ENCODE data around the gene CALML3.
"Not testable (repeated sequence)": the region's sequence is repeated elsewhere in the genome, so short reads cannot be mapped to it uniquely, and the experiment has no call there.

The CALML3 gene

DNA sequence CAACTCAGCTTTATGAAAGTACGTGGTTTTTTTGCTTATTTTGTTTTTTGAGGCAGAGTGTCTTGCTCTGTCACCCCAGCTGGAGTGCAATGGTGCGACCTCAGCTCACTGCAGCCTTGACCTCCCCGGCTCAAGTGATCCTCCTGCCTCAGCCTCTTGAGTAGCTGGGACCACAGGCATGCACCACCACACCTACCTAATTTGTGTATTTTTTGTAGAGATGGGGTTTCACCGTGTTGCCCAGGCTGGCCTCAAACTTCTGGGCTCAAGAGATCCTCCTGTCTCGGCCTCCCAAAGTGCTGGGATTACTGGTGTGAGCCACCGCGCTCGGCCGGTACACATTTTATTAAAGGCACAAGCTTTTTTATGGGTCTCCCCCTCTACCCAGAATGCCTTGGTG lies 34.3 kb downstream of the CALML3 start:
- DNase-seq: not testable (repeated sequence)

DNA sequence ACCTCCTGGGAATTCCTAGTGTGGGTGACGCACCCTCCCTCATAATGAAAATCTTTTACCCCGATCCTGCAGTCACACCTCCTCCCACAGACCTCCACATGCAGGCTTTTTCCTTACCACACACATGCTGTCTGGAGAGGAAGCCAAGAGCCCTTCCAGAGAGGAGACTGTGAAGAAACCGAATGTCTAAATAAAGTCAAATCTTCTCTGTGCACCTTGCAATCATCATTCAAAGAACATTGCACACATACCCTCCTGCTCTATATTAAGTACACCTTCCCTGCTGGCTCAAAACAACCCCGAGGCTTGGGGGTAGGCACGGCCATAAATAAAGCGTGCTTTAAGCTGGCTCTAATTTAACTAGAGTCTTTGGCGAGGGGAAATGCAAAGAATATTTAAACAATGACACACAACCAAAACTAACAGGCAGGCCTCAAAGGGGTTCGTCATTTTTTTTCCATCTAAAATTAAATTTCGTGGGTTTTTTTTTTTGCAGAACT lies 34.9 kb downstream of the CALML3 start:
- DNase-seq: no peak

DNA sequence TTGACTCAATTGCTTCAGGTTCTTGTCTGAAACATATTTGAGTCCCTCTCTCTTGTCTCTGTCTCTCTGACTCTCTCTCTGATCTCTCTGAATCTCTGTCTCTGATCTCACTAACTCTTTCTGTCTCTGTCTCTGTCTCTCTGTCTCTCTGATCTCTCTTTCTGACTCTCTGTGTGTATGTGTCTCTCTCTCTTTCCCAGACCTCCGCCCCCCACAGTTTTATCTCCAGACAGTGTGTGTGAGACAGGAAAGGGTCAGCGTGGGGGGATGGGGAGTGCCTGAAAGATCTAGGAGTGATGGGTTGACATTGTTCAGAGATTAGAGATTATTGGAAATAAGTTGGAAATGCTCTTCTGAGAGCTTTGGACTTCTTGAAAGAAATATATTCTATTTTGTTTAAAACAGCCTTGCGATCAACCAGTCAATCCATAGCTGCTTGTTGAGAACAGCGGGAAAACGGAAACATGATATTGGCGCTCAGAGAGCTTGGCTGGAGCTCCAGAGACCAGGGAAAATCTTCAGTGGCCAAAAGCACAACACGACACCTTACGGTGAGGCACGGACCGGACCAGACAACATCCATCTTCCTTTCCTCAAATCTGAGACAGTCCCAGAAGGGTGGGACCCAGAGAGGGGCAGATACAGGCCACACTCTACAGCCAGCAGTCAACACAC lies 35.5 kb downstream of the CALML3 start:
- no peak for DNase-seq

DNA sequence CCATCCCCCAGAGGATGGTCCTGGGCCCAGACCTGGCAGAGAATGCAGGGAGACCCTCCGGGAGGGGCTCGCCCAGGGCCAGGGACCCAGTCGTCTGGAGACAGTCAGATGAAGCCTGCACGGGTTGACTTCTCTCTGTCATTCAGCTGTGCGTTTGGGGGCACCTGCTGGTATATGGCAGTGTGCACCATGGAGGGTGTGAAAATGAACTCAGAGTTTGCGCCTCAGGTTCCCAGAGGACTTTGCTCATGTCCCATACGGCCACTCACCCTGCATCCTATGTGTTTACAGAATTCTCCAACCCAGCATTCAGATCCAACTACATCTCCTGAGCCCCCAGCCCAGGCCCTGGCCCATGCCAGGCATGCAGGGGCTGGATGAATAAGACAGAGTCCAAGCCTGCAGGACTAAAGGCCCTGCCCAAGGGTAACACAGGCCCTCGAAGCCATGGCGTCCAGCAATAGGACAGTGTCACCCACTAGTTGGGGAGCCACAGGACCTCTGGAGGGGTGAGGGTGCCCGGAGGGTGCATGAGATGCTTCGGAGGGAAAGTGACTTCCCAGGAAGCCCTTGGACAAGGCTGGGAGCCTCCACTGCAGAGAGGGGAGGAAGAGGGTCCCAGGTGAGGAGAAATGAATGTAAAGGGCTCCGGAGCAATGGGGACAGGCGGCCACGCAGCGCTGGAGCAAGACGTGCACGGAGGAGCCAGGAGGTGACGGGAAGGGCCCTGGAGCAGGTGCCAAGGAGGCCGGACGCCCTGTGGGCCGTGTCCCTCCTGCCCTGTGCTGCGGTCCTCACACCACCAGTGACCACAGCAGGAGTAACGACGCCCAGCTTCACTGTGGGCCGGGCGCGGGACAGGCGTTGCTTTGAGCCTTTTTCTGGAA lies 36.3 kb downstream of the CALML3 start:
- DNase-seq: no peak

DNA sequence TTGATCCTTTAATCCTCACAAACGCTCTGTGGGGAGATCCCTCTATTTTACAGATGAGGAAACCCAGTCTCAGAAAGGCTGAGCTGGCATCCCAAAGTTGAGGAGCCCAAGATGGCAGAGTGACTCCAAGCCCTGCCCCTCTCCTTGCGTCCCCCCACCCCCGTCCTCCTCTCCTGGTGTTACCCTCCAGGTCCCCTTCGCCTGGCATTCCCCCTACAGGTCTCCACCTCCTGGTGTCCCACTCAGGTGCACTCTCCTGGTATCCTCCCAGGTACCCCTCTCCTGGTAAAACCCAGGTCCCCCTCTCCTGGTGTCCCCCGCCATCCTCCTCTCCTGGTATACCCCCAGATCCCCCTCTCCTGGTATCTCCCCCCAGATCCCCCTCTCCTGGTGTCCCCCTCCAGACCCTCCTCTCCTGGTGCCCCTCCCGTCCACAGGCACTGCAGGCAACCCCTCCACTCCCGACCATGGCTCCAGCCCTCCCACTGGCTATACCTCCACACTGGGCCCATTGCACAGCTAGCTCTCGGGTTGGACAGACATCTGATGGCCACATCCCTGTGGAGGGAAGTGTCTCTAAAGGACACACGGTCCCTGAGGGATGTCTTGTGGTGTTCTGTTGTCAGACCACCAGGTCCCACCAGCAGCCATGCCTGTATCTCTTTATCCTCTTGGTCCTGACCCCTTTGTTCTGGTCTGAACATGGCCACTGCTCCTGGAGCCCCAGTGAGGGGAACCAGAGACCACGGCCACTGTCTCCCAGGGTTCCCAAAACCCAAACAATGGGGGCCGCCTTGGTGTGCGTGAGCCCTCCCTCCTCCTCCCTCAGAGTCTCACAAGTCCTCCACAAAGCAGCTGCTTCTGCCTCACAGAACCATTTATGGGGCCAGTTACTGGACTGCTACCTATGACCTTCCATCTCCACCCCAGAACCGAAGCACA lies 37.2 kb downstream of the CALML3 start:
- DNase-seq: no peak

DNA sequence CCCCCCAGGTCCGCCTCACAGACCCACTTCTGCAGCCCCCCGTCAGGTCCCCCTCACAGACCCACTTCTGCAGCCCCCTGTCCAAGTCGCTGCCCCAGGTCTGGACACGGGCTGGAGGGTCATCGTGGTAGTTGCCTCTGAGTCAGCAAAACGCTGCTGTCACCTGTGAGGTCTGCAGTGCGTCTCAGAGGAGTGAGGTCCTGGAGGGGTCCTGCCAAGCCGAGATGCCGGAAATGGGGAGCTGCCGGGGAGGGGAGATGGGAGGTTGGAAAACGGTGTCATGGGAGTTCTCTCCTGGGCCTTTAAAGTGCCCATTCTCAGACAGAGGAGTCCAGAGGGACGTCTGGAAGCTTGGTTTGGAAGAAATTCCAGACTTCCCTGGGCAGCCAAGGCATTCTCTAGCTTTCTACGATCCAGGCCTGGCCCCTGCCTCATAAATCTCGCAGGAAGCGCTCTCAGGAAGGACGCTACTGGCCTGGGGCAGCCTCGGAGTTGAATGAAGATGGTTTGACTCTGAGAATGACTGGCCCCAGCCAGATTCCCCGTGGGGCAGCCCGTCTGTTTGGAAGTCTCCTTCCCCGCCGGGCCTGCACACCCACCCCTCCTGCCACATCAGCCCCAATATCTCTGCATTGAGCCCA lies 38.7 kb downstream of the CALML3 start:
- no peak for DNase-seq

DNA sequence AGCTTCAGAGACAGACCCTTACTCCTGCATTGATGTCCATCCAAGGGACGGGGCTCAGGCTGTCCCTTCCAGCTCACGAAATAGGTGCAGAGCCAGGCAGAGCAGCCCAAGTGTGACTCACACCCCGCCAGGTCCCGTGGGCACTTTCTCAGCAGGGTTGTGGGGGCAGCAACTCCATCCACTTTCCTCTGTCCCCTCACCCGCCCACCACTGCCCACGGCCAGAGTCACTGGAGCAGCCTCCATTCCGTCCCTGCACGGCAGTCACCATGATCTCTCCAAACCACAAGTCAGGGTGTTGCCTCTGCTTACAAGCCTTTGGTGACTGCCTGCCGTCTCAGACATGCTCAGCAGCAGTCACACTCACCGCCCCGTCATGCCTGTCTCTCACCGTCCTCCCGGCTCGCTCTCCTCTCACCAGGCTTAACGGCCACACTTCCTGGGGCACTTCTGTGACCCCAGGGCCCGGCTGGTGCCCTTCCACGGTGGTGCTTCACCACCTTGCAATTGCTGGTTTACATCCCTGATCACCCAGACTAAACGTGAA lies 39.3 kb downstream of the CALML3 start:
- peak; percentile 41 for DNase-seq

DNA sequence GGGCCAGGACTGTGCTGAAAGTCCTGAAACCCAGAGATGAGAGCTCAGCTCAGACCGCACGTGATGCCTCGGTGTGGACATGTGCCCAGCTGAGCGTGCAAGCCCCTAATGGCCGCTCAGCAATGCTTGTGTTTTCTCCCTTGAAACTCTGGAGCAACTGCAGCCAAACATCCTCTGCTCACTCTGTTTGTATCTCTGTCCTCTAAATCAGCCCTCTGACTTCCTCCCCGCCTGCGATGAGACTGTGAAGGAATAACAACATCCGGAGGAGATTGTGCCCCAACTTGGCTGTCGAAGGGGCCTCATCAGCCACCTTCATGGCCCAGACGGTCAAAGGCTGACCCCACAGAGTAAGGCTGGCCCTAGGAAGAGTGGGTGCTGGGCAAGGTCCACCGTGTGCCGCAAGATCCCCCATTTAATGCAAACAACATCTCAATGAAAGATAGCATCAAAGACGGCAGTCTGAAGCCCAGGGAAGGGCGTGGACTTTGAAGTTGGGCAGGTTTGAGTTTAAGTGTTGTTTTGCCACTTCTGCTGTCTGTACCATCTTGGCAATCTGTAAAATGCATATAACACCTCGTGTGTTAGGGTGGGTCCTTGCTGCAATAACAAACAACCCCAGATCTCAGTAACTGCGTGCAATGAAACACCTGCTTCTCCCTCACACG lies 39.9 kb downstream of the CALML3 start:
- DNase-seq: no peak

DNA sequence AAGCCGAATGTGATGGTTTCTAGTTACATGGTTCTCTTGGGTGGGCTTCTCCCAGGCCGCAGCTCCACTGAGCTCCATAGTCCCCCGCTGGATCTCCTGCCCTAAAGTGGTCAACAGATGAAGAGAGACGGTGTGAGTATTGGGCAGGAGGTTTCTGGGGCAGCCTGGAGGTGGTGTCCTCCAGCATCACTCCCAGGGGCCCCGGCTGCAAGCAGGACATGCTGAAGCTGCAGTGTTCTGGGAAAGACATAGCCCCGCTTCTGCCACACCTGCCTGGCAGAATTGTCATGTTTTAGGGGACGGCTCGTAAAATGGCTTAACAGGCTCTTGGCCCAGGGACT lies 40.4 kb downstream of the CALML3 start:
- DNase-seq: no peak

DNA sequence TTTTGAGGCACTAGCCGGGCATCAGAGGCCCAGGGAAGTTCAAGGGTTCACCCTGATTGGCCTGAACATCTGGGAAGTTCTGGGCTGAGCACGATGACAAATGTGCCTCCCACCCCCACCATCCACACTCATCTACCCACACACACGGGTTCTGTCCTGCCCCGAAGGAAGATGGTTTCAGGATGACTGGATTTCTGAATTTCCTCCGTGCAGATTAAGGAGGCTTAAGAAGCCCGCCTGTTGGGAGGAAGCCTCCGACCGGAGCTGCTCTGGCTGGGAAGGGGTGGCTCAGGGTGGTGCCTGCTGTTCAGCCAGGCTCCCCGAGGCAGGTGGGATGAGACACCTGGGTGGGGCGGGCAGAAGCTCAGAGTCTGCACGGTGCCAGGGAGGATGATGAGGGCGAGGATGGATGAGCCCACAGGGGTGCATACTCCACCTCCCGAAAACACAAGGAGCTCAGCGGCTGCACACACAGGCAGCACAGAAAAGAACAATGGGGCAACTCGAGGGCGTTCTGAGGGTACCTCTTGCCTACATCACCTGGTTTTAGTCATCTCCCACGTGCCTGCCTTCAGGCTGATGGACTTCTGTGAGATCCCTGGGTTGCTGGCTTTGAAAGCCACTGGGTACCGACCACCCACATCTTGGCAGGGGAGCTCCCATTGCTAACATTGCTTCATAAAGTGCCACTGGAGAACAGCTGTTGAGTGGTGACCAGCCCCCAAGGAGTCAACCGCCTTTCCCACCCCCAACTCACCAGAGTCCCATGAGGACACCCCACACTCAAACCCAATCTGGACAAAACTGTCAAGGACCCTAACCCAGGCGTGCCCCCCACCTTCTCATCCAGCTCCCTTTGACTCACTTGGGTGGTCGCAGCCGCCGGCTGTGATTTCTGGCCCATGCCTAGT lies 41.2 kb downstream of the CALML3 start:
- DNase-seq: no peak

DNA sequence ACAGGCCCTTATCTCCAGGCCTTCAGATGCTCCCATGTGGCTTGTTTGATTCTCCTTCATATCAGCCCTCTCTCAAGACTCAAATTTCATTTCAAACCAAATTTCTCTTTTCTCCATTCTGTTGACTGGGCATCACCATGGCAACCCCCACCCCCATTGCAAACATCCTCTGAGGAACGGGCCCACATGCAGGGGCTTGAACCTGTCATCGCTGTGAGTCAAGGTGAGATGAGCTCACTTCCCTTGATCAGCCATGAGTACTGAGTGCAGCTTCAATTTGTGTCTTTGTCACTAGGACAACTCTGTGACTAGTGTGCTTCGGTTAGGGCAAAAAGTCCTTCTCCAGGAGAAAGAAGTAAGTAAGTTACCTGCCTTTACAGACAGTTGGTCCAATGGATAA lies 41.9 kb downstream of the CALML3 start:
- peak; percentile 21 for DNase-seq

DNA sequence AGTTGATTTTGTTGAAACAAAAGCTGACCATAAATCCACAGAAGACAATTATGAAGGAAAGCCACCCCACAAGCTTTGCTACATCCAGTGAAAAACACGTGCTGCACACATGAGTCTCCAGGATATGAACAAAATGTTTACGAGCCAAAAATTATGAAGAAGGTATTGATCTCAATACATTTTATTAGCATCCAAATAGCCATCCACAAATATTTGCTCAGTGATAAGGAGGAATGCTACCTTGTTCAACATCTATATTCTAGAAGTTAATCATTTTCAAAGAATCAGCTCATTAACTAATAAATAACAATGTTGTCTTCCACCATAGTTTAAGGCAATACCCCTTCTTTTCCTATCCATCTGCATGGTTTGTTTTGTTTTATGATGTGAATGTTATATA lies 42.7 kb downstream of the CALML3 start:
- no peak for DNase-seq

DNA sequence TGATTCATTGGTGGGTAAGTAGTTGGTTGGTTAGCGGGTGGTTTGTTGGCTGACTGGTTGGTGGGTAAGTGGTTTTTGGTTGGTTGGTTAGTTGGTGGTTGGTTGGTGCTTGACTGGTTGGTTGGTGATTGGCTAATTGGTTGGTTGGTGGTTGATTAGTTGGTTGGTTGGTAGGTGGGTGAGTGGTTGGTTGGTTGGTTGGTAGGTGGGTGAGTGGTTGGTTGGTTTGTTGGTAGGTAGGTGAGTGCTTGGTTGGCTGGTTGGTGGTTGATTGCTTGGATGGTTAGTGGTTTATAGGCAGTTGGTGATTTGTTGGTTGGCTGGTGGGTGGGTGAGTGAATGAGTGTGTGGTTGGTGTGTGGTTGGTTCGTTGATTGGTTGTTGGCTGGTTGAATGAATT lies 44.2 kb downstream of the CALML3 start:
- DNase-seq: no peak

DNA sequence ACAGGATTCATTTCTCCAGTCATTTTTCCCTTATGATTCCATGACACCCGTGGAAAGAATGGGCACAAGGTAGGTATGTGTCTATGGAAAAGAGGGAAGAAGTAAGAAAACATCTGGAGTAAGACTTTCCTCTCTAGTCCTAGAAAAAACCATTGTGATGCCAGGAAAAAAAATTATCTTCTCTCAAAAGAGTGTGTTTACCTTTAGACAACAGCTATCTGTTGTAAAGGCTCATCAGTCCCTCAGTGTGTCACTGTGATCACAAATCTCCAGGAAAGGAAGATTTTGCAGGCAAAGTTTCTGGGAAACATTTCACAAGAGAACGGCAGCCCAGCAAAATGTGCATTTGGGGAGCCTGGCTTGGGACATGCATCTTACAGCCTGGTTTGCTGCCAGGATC lies 44.8 kb downstream of the CALML3 start:
- no peak for DNase-seq

DNA sequence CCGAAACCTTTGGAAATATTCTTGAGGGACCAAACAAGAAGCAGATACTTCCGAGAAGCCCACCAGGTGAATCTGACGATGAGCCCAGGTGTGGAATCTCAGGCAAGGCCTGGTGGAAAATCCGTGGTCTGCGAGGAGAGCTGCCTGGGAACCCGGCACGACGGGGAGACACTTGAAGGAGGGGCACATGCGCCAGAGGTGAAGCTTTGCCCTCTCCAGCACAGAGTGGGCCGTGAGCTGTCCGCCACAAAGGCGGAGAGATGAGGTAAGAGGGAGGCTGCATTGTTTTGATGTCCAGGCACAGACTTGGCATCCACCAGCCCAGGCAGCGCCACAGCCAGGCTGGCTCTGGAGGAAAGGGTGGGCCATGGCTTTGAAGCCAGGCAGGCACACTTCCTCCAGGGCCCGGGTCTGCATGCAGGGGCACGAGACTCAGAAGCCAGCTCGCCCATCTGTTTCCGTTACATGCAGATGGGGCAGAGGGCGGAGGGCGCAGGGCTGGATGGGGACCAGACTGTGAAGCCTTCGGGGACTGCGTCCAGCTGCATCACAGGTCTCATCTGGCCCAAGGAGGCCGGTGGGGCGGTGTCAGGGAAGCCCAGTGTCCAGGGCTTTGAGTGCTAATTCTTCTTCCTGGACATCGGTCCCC lies 45.4 kb downstream of the CALML3 start:
- DNase-seq: no peak

DNA sequence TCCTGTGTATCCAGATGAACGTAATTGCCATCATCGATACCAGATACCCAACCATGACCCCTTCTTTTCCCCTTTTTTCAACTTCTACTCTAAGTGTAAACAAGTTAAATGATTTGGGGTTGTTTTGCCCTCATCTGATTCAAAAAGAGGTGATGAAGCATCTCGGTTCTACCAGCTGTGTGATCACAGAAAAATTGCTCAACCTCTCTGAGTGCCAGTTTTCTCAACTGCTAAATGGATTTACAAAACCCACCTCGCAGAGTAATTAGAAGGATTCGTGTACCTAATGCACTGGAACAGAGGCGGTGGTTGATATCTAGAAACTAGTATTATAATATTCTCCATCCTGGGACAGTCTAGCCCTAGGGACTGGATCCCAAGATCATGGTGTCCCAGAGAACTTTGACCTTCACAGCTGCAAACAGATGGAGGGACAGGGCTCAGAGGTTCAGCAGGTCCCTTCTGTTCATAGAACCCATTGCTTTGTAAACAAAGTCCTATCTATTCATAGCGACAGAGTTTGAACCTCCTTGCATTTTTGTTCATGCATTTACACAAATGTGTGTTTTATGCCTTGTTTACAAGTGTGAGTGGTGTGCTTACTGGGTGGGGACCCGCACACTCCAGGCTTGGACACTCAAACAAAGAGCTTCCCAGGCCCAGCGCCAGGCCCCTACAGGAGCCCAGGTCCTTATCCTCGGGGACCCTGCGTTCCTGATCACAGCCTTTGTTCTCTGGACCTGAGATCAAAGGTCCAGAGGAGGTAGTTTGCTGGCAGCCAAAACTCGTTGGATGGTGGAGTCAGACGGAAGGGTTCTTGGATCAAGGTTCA lies 46.4 kb downstream of the CALML3 start:
- no peak for DNase-seq

DNA sequence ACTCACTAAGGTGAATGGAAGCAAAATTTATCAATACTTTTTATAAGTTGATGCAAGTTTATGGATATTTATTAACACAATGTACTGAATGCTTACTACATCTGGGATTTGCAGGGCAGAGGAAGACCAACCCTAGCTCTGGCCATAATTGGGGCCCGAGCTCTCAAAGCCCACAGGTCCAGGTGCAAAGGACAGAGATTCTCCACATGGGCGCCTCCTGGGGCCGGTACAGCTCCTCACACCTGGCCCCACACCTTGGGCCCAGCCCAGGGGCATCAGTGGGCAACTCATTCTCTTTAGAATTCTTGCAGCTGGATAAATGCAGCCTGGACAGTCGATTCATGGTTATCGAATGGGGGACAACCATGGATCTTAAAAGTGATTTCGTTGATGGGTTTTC lies 47.1 kb downstream of the CALML3 start:
- DNase-seq: no peak

DNA sequence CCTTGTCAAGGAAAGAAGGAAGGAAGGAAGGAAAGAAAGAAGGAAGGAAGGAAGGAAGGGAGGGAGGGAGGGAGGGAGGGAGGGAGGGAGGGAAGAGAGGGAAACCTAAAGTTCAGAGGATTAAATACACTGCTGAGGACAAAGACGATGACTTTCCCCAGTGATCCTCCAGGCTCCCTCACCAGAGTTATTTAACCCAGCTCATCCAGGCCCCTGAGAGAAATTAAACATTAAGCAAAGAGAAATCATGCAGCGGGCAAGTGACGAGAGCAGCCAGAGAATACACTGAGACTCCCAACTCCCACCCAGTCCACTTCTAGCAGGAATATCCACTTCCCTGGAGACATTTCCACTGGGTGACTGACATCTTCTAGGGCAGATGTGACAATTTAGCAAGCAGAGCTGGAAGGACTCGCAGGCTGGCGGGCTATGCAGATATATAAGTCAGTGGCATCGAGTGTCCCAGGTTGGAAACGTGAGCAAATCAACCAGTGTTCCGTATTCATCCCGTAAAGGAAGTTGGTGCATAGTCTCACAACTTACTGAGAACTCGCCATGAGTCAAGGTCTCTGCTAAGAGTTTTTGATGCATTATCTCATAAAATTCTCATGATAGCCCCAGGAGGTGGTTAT lies 48.7 kb downstream of the CALML3 start:
- no peak for DNase-seq
